Neural progenitor cell (in vitro differentiated cells): ENCODE measurements around the gene NLRP11.

Source experiments
- CTCF ChIP-seq: fragments of 200-600 bp; sonication (generic); IDR thresholded peaks from 2 replicates; pipeline ENCODE4 v1.5.1; 2017; ENCODE audit warnings: antibody characterized with exemption, mild to moderate bottlenecking
- EZH2 ChIP-seq: fragments of 200-600 bp; sonication (generic); IDR thresholded peaks from 2 replicates; pipeline ENCODE4 v1.6.1; 2017; ENCODE audit warnings: antibody characterized with exemption, mild to moderate bottlenecking, moderate library complexity
- EZH2phosphoT487 ChIP-seq: fragments of 200-600 bp; sonication (generic); IDR thresholded peaks from 2 replicates; pipeline ENCODE4 v1.6.1; 2017; ENCODE audit warnings: antibody characterized with exemption

GRCh38 chr19:55838251-55838650, 6.5 kb upstream of the NLRP11 start:
- TF ChIP-seq CTCF (no peak), EZH2 (no peak), EZH2phosphoT487 (no peak)
